CD4-positive, CD25-positive, alpha-beta regulatory T cell (primary cell): ENCODE measurements around the gene NOP9. TPM values are rescaled to one million over a fixed set of nuclear protein-coding genes. Genes with fewer than 3 reads are reported as not detected.
"Not testable (repeated sequence)": the region's sequence is repeated elsewhere in the genome, so short reads cannot be mapped to it uniquely, and the experiment has no call there.

ENCODE experiments used
- ATAC-seq, 2 donors: fragments of 150-1000 bp; cut with Tn5 transposase; one replicate each; pipeline ENCODE4 v1.10.0; 2021; ENCODE audit warnings: low read depth in 2 of 2, moderate number of reproducible peaks in 2 of 2, moderate library complexity in 1 of 2
- DNase-seq, 3 donors: peaks; one replicate each; pipeline versions ENCODE4 v3.0.0 to v3.0.0-alpha.2; 2012 to 2022; ENCODE audit warnings: mixed read lengths in 1 of 3
- H3K27ac ChIP-seq: one replicate; pipeline ENCODE4 v1.7.0; 2013; ENCODE audit warnings: mild to moderate bottlenecking, low read length; ENCODE audit not compliant: insufficient read depth, poor library complexity, severe bottlenecking
- H3K27me3 ChIP-seq: one replicate; pipeline ENCODE4 v1.7.0; 2013; ENCODE audit warnings: low read length; ENCODE audit not compliant: control insufficient read depth, insufficient read depth
- H3K36me3 ChIP-seq: one replicate; pipeline ENCODE4 v1.7.0; 2013; ENCODE audit warnings: mild to moderate bottlenecking, low read length, moderate library complexity; ENCODE audit not compliant: control insufficient read depth, insufficient read depth
- H3K4me1 ChIP-seq: 2 replicates; pipeline ENCODE4 v1.7.0; 2013; ENCODE audit warnings: mild to moderate bottlenecking, low read length; ENCODE audit not compliant: insufficient read depth, control insufficient read depth, poor library complexity, severe bottlenecking
- H3K4me3 ChIP-seq: one replicate; pipeline ENCODE4 v1.7.0; 2013; ENCODE audit warnings: low read depth, mild to moderate bottlenecking, low read length, moderate library complexity
- H3K9me3 ChIP-seq, 2 experiments: 1 replicate in 1 of 2; 2 replicates in 1 of 2; pipeline ENCODE4 v1.7.0; 2013; ENCODE audit warnings: low read length in 2 of 2, mild to moderate bottlenecking in 1 of 2, moderate library complexity in 1 of 2; ENCODE audit not compliant: control insufficient read depth in 2 of 2
- H3K27ac Mint-ChIP-seq, 3 donors: one replicate each; pipeline ENCODE4 v1.8.0; 2020 to 2022; ENCODE audit warnings: mild to moderate bottlenecking in 3 of 3, mixed read lengths in 3 of 3, moderate library complexity in 2 of 3
- H3K27me3 Mint-ChIP-seq: one replicate; pipeline ENCODE4 v1.8.0; 2022; ENCODE audit warnings: mild to moderate bottlenecking, mixed read lengths
- H3K36me3 Mint-ChIP-seq: one replicate; pipeline ENCODE4 v1.8.0; 2020; ENCODE audit warnings: mixed read lengths
- H3K4me1 Mint-ChIP-seq, 4 donors: one replicate each; pipeline ENCODE4 v1.8.0; 2020 to 2022; ENCODE audit warnings: mixed read lengths in 4 of 4, mild to moderate bottlenecking in 1 of 4
- H3K4me3 Mint-ChIP-seq, 4 donors: one replicate each; pipeline ENCODE4 v1.8.0; 2020 to 2022; ENCODE audit warnings: mild to moderate bottlenecking in 4 of 4, mixed read lengths in 4 of 4, moderate library complexity in 3 of 4
- H3K9me3 Mint-ChIP-seq, 7 donors: one replicate each; pipeline ENCODE4 v1.8.0; 2020 to 2022; ENCODE audit warnings: mixed read lengths in 7 of 7, mild to moderate bottlenecking in 3 of 7, moderate library complexity in 2 of 7
- polyA plus RNA-seq, 4 donors: library from polyadenylated mRNA; unstranded; fragments of 300-500 nt; fragmentation: Illumina TruSeq; gene quantifications; one replicate each; pipeline ENCODE4 v1.2.3, GENCODE V29; 2021
- total RNA-seq: library from RNA; stranded (reverse); gene quantifications from one replicate; pipeline ENCODE4 v1.2.3, GENCODE V29; 2022

Gene NOP9
- total and polyA plus RNA-seq, 5 donors from 2014 or later: 1.3 to 30.0 (median 2.1) TPM

DNA sequence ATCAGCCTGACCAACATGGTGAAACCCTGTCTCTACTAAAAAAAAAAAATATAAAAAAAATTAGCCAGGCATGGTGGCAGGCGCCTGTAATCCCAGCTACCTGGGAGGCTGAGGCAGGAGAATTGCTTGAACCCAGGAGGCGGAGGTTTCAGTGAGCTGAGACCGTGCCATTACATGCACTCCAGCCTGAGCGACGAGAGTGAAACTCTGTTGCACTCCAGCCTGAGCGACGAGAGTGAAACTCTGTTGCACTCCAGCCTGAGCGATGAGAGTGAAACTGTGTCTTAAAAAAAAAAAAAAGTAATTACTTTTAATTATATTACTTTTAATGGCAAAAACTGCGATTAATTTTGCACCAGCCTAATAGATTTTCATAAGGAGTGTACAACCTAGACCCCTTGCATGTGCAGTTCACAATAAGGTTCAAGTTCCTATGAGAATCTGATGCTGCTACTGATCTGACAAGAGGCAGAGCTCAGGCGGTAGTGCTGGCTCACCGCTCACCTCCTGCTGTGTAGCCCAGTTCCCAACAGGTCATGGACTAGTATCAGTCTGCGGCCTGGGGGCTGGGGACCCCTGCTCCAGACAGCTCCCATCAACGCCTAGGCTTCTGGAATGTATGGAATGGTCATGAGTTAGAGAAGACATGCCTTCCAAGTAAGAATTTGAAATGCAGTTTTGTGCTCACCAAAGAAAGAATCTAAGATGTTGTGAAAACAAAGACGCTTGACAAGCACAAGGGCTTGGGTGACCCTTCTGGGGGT is 21.7 kb downstream of the NOP9 start:
- H3K4me1 Mint-ChIP-seq: peaks cover 0 to 4% (median under 1%) of the 10 kb centered on the region in 4 donors
- no peak overlapping the region for H3K4me3 ChIP-seq
- no peaks in the 10 kb centered on the region for H3K27me3 ChIP-seq
- no peaks in the 10 kb centered on the region for H3K36me3 ChIP-seq
- peaks cover 0 to 3% (median 0%) of the 10 kb centered on the region in 7 donors for H3K9me3 Mint-ChIP-seq
- no peak overlapping the region for H3K4me3 Mint-ChIP-seq
- no peak overlapping the region for H3K27ac Mint-ChIP-seq
- ATAC-seq (no peak), DNase-seq (no peak)
- peaks cover 22% of the 10 kb centered on the region for H3K27me3 Mint-ChIP-seq
- H3K9me3 ChIP-seq: no peaks in the 10 kb centered on the region
- H3K4me1 ChIP-seq: no peaks in the 10 kb centered on the region
- no peak overlapping the region for H3K27ac ChIP-seq
- no peaks in the 10 kb centered on the region for H3K36me3 Mint-ChIP-seq

DNA sequence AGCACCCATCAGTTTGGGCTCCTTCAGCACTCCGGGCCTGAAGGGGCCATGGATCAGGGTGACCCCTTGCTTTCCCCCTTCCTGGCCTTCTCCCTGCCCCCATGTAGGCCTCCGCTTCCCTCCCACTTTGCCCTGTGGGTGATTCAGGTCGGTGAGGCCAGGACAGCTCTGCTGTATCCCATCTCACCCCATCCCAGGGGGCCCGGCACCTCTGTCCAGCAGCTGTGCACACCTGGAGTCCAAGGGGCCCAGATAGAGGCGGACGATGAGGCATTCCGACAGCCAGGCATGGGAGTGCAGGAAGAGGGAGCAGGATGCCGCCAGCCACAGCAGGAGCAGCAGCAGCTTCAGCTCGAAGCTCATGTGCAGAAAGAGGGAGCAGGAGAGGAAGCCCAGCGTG is 23.0 kb downstream of the NOP9 start:
- Histone ChIP-seq H3K4me1 (no peaks in the 10 kb centered on the region), H3K4me3 (no peak overlapping the region), H3K36me3 (no peaks in the 10 kb centered on the region), H3K9me3 (no peaks in the 10 kb centered on the region), H3K27ac (no peak overlapping the region), H3K27me3 (no peaks in the 10 kb centered on the region)
- ATAC-seq (no peak), DNase-seq (no peak)
- Mint-ChIP-seq H3K4me3 (no peak overlapping the region), H3K27ac (no peak overlapping the region), H3K9me3 (peaks cover 0 to 3% (median 0%) of the 10 kb centered on the region in 7 donors), H3K27me3 (peaks cover 30% of the 10 kb centered on the region), H3K36me3 (no peaks in the 10 kb centered on the region), H3K4me1 (peaks cover 0 to 8% (median 6%) of the 10 kb centered on the region in 4 donors)

DNA sequence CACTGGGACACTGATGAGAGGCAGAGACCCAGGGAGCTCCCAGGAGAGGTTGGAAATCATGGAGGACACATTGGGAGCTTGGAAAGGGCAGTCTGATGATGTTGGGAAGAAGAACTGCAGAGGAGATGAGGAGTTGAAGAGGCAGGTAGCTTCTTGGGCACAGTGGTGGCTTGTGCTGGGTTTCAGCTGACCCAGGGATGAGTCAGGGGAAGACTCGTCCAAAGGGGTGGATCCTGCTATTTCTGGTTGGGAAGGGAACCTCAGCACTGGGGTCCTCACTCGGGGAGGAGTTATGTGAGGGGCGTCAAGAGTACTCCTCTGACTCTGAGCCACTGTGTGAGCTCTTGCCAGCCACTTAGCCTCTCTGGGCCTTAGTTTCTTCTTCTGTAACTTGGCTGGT is 23.7 kb downstream of the NOP9 start:
- Mint-ChIP-seq H3K27ac (no peak overlapping the region), H3K4me3 (no peak overlapping the region), H3K36me3 (no peaks in the 10 kb centered on the region), H3K9me3 (peaks cover 0 to 3% (median 0%) of the 10 kb centered on the region in 7 donors), H3K27me3 (peaks cover 30% of the 10 kb centered on the region), H3K4me1 (peaks cover 0 to 11% (median 6%) of the 10 kb centered on the region in 4 donors)
- Histone ChIP-seq H3K27me3 (no peaks in the 10 kb centered on the region), H3K9me3 (no peaks in the 10 kb centered on the region), H3K36me3 (no peaks in the 10 kb centered on the region), H3K4me1 (no peaks in the 10 kb centered on the region), H3K27ac (no peak overlapping the region), H3K4me3 (no peak overlapping the region)
- no peak for DNase-seq
- no peak for ATAC-seq

DNA sequence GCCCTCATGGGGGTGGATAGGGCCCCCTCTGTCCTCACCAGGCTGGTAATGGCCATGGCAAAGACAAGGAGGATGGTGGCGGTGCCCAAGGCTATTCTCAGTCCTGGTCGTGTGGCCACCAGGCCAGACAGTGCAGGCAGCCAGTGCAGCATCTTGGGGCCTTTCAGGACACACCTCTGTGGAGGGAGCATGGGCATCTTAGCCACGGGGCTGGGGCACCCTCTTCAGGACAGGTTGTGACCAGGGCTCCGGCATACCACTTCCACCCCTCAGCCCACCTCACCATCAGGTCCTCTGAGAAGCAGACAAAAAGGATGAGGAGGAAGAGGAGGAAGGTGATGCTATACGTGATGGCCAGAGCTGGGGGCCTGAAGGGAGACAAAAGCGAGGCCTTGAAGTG is 24.4 kb downstream of the NOP9 start:
- H3K4me3 ChIP-seq: no peak overlapping the region
- ATAC-seq: no peak
- DNase-seq: no peak
- no peaks in the 10 kb centered on the region for H3K4me1 ChIP-seq
- Mint-ChIP-seq H3K27me3 (peaks cover 30% of the 10 kb centered on the region), H3K36me3 (no peaks in the 10 kb centered on the region), H3K27ac (no peak overlapping the region), H3K4me1 (peaks cover 0 to 17% (median 7%) of the 10 kb centered on the region in 4 donors), H3K9me3 (peaks cover 0 to 3% (median 0%) of the 10 kb centered on the region in 7 donors), H3K4me3 (no peak overlapping the region)
- H3K36me3 ChIP-seq: no peaks in the 10 kb centered on the region
- H3K27me3 ChIP-seq: no peaks in the 10 kb centered on the region
- no peaks in the 10 kb centered on the region for H3K9me3 ChIP-seq
- no peak overlapping the region for H3K27ac ChIP-seq

DNA sequence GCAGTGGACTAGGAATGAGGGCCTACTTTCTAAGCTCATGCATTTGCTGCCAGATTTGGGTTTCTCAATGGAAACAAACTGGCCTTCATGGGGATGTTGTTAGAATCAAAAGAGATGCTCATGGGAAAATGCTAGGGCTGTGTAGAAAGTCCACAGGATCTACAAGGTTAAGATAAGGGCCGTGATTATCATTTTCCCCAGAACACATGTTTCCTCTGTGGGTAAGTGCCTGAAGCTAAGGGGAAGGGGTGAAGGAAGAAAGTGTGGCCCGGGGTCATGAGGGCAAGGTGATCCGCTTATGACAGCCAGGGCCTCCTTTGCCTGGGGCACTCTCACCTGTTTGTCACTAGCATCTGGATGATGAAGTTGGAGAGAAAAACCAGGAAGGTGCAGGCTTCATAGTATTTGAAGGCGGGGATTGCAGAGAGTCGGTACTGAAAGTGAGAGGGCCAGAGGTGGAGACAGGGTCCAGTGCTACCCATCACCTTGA is 25.4 kb downstream of the NOP9 start:
- DNase-seq: no peak
- H3K4me1 ChIP-seq: no peaks in the 10 kb centered on the region
- peaks cover 0 to 3% (median 0%) of the 10 kb centered on the region in 7 donors for H3K9me3 Mint-ChIP-seq
- H3K27ac Mint-ChIP-seq: no peak overlapping the region
- H3K36me3 Mint-ChIP-seq: no peaks in the 10 kb centered on the region
- no peaks in the 10 kb centered on the region for H3K9me3 ChIP-seq
- no peak for ATAC-seq
- H3K27me3 ChIP-seq: no peaks in the 10 kb centered on the region
- H3K36me3 ChIP-seq: no peaks in the 10 kb centered on the region
- peaks cover 0 to 19% (median 7%) of the 10 kb centered on the region in 4 donors for H3K4me1 Mint-ChIP-seq
- H3K4me3 ChIP-seq: no peak overlapping the region
- H3K4me3 Mint-ChIP-seq: no peak overlapping the region
- H3K27me3 Mint-ChIP-seq: peaks cover 23% of the 10 kb centered on the region
- H3K27ac ChIP-seq: no peak overlapping the region

DNA sequence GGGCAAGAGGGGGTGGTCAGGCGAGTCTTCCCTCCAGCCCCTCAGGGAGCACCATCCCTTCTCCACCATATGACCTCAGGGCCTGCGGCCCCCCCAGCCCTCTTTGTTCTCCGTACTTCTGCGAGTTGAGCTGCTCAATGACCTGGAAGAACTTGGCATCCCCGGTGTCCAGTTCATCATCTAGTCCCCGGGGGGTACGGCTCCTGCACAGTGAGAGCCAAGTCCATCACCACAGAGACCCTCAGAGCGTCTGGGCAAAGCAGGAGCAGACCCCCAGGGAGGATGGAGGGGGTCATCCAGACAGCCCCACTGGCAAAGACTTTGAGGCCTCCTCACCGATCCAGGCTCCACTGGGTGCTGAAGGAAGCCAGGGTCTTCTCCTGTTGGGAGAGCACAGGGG is 26.3 kb downstream of the NOP9 start:
- Histone ChIP-seq H3K36me3 (no peaks in the 10 kb centered on the region), H3K27ac (no peak overlapping the region), H3K9me3 (no peaks in the 10 kb centered on the region), H3K4me1 (no peaks in the 10 kb centered on the region), H3K27me3 (no peaks in the 10 kb centered on the region), H3K4me3 (no peak overlapping the region)
- Mint-ChIP-seq H3K36me3 (no peaks in the 10 kb centered on the region), H3K9me3 (peaks cover 0 to 3% (median 0%) of the 10 kb centered on the region in 7 donors), H3K4me1 (peaks cover 0 to 22% (median 9%) of the 10 kb centered on the region in 4 donors), H3K4me3 (no peak overlapping the region), H3K27ac (no peak overlapping the region), H3K27me3 (peaks cover 23% of the 10 kb centered on the region)
- DNase-seq (no peak), ATAC-seq (no peak)

DNA sequence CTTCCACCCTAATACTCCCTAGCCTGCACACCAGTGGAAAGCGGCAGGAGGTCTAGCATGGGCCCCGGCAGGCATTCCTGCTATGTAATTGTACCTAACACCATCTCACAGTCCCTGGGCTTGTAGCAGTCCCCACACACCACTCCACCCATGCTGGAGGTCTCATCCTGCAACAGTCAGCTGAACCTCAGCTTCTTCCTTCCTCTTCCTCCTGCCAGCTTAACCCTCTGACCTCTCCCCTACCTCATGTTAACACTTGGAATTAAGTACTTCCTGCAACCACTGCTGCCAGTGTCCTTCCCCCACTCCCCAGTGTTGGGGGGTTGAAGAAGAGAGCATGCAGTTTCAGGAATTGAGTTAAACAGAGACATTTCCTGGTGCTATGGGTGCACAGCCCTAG is 27.7 kb downstream of the NOP9 start:
- no peaks in the 10 kb centered on the region for H3K36me3 ChIP-seq
- Mint-ChIP-seq H3K36me3 (no peaks in the 10 kb centered on the region), H3K9me3 (peaks cover 0 to 3% (median 0%) of the 10 kb centered on the region in 7 donors), H3K27ac (no peak overlapping the region), H3K27me3 (peaks cover 29% of the 10 kb centered on the region), H3K4me3 (no peak overlapping the region), H3K4me1 (peaks cover 5 to 34% (median 14%) of the 10 kb centered on the region in 4 donors)
- DNase-seq (no peak), ATAC-seq (no peak)
- H3K4me3 ChIP-seq: no peak overlapping the region
- H3K4me1 ChIP-seq: peaks cover 9% of the 10 kb centered on the region
- no peaks in the 10 kb centered on the region for H3K9me3 ChIP-seq
- no peak overlapping the region for H3K27ac ChIP-seq
- no peaks in the 10 kb centered on the region for H3K27me3 ChIP-seq

DNA sequence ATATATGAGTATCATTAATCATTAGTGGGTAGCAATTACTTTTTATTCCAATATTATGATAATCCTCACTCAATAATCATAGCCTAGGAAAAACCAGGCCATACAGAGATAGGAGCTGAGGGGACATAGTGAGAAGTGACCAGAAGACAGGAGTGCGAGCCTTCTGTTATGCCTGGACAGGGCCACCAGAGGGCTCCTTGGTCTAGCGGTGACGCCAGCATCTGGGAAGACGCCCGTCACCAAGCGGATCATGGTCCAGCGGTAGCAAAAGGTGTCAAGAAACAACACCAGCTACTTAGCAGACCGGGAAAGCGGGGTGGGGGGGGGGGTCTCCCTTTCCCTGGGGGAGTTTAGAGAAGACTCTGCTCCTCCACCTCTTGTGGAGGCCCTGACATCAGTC is 28.3 kb downstream of the NOP9 start:
- H3K27me3 ChIP-seq, H3K9me3 Mint-ChIP-seq, DNase-seq, H3K36me3 ChIP-seq, H3K9me3 ChIP-seq, H3K4me3 Mint-ChIP-seq, H3K36me3 Mint-ChIP-seq, H3K27ac Mint-ChIP-seq, H3K4me3 ChIP-seq, H3K27ac ChIP-seq, ATAC-seq: not testable (repeated sequence)
- peaks cover 15% of the 10 kb centered on the region for H3K4me1 ChIP-seq
- Mint-ChIP-seq H3K27me3 (peaks cover 27% of the 10 kb centered on the region), H3K4me1 (peaks cover 6 to 39% (median 16%) of the 10 kb centered on the region in 4 donors)
